ENCODE measurements around the gene OR6C3. TPM values are rescaled to one million over a fixed set of nuclear protein-coding genes. Genes with fewer than 3 reads are reported as not detected.

The OR6C3 gene
- total RNA-seq, result not detected in 2 replicates

GRCh38 chr12:55330446-55330845 is at the start of gene OR6C3:
OR6C3 (plus strand) TSS chr12:55330746; CDS start chr12:55331701, 955 bp downstream.

GRCh38 chr12:55296469-55296868 is 34.1 kb upstream of the OR6C3 start, which contains the start of gene OR6C6:
OR6C6 (minus strand) TSS chr12:55296569; CDS start chr12:55295232, 1,337 bp downstream.

GRCh38 chr12:55314043-55314442 is 16.5 kb upstream of the OR6C3 start, which contains the start of gene OR6C1:
OR6C1 (plus strand) TSS chr12:55314343; CDS start chr12:55320600, 6,257 bp downstream.

GRCh38 chr12:55362675-55363074 is 32.1 kb downstream of the OR6C3 start, which contains the start of gene OR6C75:
OR6C75 (plus strand) TSS chr12:55362975; CDS start chr12:55365111, 2,136 bp downstream.

Other genes starting within 250 kb of the OR6C3 start
- gene OR9K2, start 204.3 kb upstream of the OR6C3 start, total RNA-seq, result not detected in 2 replicates
- gene OR10A7, start 109.7 kb upstream of the OR6C3 start, total RNA-seq, result not detected in 2 replicates
- not detected in 2 replicates for gene OR6C74, start 86.1 kb upstream of the OR6C3 start, total RNA-seq
- gene OR6C6, start 34.2 kb upstream of the OR6C3 start, total RNA-seq, result not detected in 2 replicates
- not detected in 2 replicates for gene OR6C1, start 16.4 kb upstream of the OR6C3 start, total RNA-seq
- not detected in 2 replicates for gene OR6C75, start 32.2 kb downstream of the OR6C3 start, total RNA-seq
- not detected in 2 replicates for gene OR6C65, start 69.8 kb downstream of the OR6C3 start, total RNA-seq
- not detected in 2 replicates for gene OR6C76, start 95.5 kb downstream of the OR6C3 start, total RNA-seq
- gene OR6C2, start 113.3 kb downstream of the OR6C3 start, total RNA-seq, result not detected in 2 replicates
- gene OR6C70, start 139.4 kb downstream of the OR6C3 start, total RNA-seq, result not detected in 2 replicates
- not detected in 2 replicates for gene OR6C68, start 161.6 kb downstream of the OR6C3 start, total RNA-seq
- not detected in 2 replicates for gene OR6C4, start 218.9 kb downstream of the OR6C3 start, total RNA-seq
- not detected in 2 replicates for gene OR2AP1, start 241.7 kb downstream of the OR6C3 start, total RNA-seq